GM19324 (cell line): ENCODE results near the gene SMYD5.
"Not testable (repeated sequence)": the region's sequence is repeated elsewhere in the genome, so short reads cannot be mapped to it uniquely, and the experiment has no call there.

Experiments used
- ATAC-seq: cut with Tn5 transposase; IDR thresholded peaks from one replicate; pipeline ENCODE4 v1.9.1; 2021; ENCODE audit warnings: mild to moderate bottlenecking, moderate library complexity; ENCODE audit not compliant: unreplicated experiment, low FRiP score

SMYD5 gene

GRCh38 chr2:73257425-73258125 lies 43.5 kb downstream of the SMYD5 start:
- no peak for ATAC-seq

DNA sequence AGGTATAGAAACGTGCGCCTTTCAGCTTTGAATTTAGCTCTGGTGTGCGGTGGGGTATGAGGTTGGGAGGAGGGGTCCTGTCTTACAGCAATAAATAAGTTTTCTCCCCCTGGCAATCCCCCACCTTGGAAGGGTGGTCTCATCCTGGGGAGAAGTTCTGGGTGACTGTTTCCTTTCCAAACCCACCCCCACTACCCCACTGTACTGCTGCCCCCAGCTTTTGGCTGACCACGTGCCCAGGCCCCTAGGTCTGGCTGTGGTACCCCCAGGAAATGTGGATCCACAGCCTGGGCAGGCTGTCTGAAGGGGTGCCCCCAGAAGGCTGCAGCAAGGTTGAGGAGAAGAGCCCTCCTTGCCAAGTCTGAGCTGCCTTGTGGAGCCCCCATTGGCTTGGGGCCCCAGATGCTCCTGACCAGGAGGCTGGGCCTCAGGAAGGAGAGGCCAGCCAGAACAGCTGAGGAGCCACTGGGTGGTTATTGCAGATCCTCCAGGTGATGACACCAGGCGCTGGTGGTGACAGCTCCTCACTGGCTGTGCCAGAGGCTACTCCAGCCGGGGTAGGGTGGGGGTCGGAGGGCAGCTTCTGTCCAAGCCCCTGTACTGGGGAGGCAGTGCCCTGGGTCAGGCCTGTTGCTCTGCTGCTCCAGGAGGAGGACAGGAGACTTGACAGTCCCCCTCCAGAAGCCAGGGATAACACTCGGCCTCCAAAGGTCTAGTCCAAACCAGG lies 44.3 kb downstream of the SMYD5 start:
- no peak for ATAC-seq

DNA sequence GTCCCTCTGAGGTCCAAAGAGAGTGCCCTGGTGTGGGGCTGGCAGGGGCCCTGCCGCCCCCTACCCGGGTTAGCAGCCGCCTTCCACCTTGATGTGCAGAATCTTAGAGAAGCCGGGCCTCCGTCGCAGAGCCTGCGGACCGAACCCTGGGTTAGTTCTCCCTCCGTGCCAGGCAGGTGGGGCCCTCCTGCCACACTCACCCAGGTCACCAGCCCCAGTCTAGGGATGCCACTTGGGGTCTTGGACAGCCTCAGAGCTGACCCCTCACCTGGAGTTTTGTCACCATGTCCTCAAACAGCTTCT lies 44.8 kb downstream of the SMYD5 start:
- no peak for ATAC-seq

DNA sequence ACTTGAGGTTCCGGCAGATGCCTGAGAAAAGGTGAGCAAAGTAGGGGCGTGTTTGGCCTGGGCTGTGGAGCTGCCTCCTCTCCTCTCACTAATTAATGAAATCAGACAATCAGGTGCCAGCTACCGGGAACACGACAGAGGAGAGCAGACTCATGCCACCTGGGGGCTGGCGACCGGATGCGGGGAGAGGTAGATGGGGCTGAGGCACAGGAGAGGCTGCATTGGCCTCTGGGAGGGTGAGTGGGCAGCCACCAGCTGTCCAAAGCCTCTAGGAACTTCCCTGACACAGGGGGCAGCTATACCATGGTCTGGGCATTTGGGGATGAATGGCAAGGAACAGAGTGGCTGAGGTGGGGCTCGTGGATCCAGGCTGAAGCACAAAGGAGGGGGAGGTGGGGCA lies 45.2 kb downstream of the SMYD5 start:
- ATAC-seq, result no peak

GRCh38 chr2:73259704-73260337 lies 45.8 kb downstream of the SMYD5 start:
- ATAC-seq, result no peak

DNA sequence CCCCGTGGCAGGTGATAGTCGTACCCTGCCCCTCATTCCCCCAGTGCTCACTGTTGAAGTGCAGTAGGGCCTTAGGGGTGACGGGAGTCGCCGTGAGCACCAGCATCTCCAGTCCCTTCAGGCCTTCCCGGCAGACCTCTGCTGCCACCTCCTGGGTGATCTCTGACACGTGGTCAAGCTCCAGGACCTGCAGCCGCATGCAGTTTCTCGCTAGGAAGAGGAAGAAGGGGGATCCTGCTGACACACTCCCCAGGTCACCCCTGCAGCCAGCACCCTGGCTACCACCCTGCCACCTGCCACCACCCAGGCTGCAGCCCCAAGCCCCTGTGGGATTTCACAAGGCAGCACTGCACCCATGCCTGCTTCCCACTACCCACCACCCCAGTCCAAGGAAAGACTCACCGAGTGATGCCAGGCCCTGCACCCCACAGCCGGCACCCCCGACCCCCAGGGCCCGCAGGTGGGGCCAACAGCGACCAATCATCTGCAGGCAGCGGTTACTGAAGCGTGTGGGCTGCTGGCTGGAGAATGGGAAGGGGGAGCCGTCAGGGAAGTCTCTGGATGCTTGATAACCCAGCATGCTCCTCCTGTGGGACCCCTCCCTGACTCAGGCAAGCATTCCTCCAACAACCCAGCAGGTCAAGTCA lies 46.4 kb downstream of the SMYD5 start:
- no peak for ATAC-seq

GRCh38 chr2:73262108-73262651 lies 48.1 kb downstream of the SMYD5 start:
- no peak for ATAC-seq

GRCh38 chr2:73262691-73263429 lies 48.8 kb downstream of the SMYD5 start:
- not testable (repeated sequence) for ATAC-seq

GRCh38 chr2:73263540-73264331 lies 49.7 kb downstream of the SMYD5 start:
- no peak for ATAC-seq

DNA sequence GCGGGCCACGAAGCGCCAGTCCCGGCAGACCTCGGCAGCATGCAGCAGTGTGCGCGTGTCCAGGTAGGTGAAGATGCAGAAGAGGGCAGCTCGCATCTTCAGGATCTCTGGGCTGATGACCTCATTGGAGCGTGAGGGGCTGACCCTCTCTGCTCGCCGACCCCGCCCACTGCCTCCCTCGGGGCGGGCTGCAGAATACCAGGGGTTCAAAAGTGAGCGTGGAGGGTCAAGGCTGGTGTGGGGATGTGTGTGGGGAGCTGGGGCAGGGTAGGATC lies 50.2 kb downstream of the SMYD5 start:
- no peak for ATAC-seq

- ATAC-seq, result no peak
Measured at GRCh38 chr2:73264783-73265182, 50.7 kb downstream of the SMYD5 start.

DNA sequence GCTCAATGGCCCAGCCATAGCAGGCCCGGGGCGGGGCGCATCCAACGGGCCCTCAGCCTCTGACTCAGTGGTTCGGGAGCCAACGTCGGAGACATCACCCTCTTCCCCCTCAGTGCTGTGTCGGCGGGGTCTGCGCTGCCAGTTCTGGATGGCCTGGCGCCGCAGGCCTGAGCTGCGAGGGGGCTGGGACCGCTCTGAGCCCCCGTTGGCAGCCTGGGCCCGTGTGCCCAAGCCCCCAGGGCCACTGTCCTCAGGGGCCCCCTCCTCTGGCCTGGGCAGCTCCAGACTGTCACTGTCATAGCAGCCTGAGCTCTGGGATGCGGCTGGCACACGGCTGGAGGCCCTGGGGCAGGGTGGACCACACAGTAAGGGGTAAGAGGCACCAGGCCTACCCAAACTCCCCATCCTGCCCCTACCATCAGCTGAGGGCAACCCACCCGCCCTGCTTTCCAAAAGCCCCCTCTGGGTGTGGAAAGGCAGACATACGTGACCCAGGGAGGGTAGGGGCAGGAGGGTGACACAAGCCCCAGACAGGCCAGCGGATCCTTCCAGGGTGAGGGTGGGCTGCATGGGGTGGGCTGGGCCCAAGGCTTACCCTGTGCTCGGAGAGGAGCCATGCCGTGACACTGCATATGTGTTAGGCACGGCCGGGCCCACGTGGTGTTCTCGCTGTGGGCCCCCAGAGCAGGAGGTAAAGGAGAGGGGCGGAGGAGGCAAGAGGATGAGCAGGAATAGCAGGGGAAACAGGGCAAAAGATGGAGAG lies 51.4 kb downstream of the SMYD5 start:
- ATAC-seq, result no peak

- no peak for ATAC-seq
Measured at GRCh38 chr2:73266061-73266901, 52.2 kb downstream of the SMYD5 start.

GRCh38 chr2:73267008-73267407 lies 53.0 kb downstream of the SMYD5 start:
- ATAC-seq, result no peak

DNA sequence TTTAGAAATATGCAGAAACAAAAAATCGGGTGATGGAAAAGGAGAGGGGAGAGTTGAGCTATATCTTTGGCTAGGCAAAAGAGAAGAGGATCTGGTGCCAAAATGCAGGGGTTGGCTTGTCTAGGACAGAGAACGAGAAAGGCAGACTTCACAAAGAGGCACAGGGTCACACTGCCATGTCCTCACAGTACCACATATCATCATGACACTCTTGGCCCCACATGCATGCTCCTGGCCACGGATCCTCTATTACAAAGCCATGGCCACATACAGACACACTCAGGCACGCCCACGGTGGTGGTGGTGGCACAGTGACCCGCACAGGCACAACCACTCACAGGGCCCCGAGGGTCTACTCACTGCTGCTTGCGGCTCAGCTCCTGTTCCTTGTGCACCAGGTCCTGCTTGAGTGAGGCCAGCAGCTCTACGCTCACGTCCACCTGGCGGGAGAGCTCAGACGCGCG lies 54.4 kb downstream of the SMYD5 start:
- no peak for ATAC-seq

GRCh38 chr2:73268830-73269685 lies 55.0 kb downstream of the SMYD5 start:
- peak; percentile 57 for ATAC-seq
